ENCODE results near the gene MCL1. TPM values are rescaled to one million over a fixed set of nuclear protein-coding genes. Genes with fewer than 3 reads are reported as not detected.

MCL1 gene
- polyA plus RNA-seq, 2 of the 4 experiments (the other 2 are of a cell fraction): 80.0 to 202 TPM

GRCh38 chr1:150620919-150621318 is 41.5 kb upstream of the MCL1 start:
- Histone ChIP-seq H3K4me2 (no peak overlapping the region), H3K27ac (peak overlapping the region; percentile 24 to 50; a peak in 4 of 6 replicates), H3K4me1 (peaks cover 16% of the 10 kb centered on the region), H3K9me3 (no peaks in the 10 kb centered on the region), H3K4me3 (no peak overlapping the region)
- WGBS (ENCODE audit: missing lambda C conversion rate): 98% methylated on average over 2 of the region's 2 CpGs
- DNase-seq (ENCODE audit: low read depth in 1 of 2, low spot score in 1 of 2) (no peak), FAIRE-seq (no peak), ATAC-seq (no peak)
- ChIA-PET CTCF (interaction anchor here (0.6 to 15.3 kb wide), 15 partner anchors 9 to 374 kb away, joined by 3 to 210 read pairs (median 6); partner anchors contain the start of genes ENSA and MCL1), POLR2A (interaction anchor here (0.7 to 3.7 kb wide), 5 partner anchors 9 to 59 kb away, joined by 3 to 43 read pairs (median 8); partner anchors contain the start of genes ENSA and MCL1)
- TF ChIP-seq ZSCAN20 (CRISPR knock-in tag; IDR thresholded peaks at IDR 0.05) (no peak), PHF8 (IDR thresholded peaks at IDR 0.05; ENCODE audit: borderline replicate concordance, low read depth) (no peak), REST (IDR thresholded peaks at IDR 0.05) (no peak), USF2 (IDR thresholded peaks at IDR 0.05) (no peak), RFX5 (IDR thresholded peaks at IDR 0.05) (no peak), FOSL2 (IDR thresholded peaks at IDR 0.05) (no peak), FOSL2 (CRISPR knock-in tag; IDR thresholded peaks at IDR 0.05) (no peak), EP300 (IDR thresholded peaks at IDR 0.05) (no peak), FOSB (CRISPR knock-in tag; IDR thresholded peaks at IDR 0.05) (no peak)

- H3K27ac ChIP-seq: peak overlapping the region; percentile 24 to 50
- 35% methylated on average over 4 of the region's 4 CpGs for WGBS (ENCODE audit: missing lambda C conversion rate)
- peaks cover 23% of the 10 kb centered on the region for H3K4me1 ChIP-seq
- ATAC-seq: peak; percentile 84 to 89
- CTCF ChIA-PET: interaction anchor here (0.9 to 15.3 kb wide), 16 partner anchors 8 to 376 kb away, joined by 3 to 210 read pairs (median 6); partner anchors contain the start of genes ENSA and MCL1
- peak; percentile 51 to 79 for DNase-seq (ENCODE audit: low read depth in 1 of 2, low spot score in 1 of 2)
- H3K9me3 ChIP-seq: no peaks in the 10 kb centered on the region
- FAIRE-seq: no peak
- H3K4me2 ChIP-seq: peak overlapping the region; percentile 49
- no peak overlapping the region for H3K4me3 ChIP-seq
- POLR2A ChIA-PET: interaction anchor here (1.1 to 3.7 kb wide), 3 partner anchors 16 to 58 kb away, joined by 3 to 43 read pairs (median 8); partner anchors contain the start of gene MCL1
- no peak for TF ChIP-seq POLR2AphosphoS2 (conservative IDR thresholded peaks at IDR 0.05; ENCODE audit: low read length)
- TF ChIP-seq GATA3 (IDR thresholded peaks at IDR 0.05; ENCODE audit: borderline replicate concordance): no peak
- TF ChIP-seq RAD21 (conservative IDR thresholded peaks at IDR 0.05 in 1 of 2, IDR thresholded peaks at IDR 0.05 in 1 of 2): peak; percentile 49 to 56
- TF ChIP-seq MAX (IDR thresholded peaks at IDR 0.05): no peak
- no peak for TF ChIP-seq REST (IDR thresholded peaks at IDR 0.05)
- no peak for TF ChIP-seq BHLHE40 (IDR thresholded peaks at IDR 0.05; ENCODE audit: low read depth, low read length)
- TF ChIP-seq HDAC2 (IDR thresholded peaks at IDR 0.05): no peak
- no peak for TF ChIP-seq MYC (IDR thresholded peaks at IDR 0.05; ENCODE audit: borderline replicate concordance, low read length)
- no peak for TF ChIP-seq HES2 (IDR thresholded peaks at IDR 0.05)
- TF ChIP-seq POLR2A (IDR thresholded peaks at IDR 0.05; ENCODE audit: low read length): no peak
- no peak for TF ChIP-seq ZNF302 (CRISPR knock-in tag; IDR thresholded peaks at IDR 0.05)
- no peak for TF ChIP-seq JUNB (IDR thresholded peaks at IDR 0.05)
- no peak for TF ChIP-seq RARB (CRISPR knock-in tag; IDR thresholded peaks at IDR 0.05)
- no peak for TF ChIP-seq HOXA7 (CRISPR knock-in tag; IDR thresholded peaks at IDR 0.05)
- no peak for TF ChIP-seq KDM1A (IDR thresholded peaks at IDR 0.05; ENCODE audit: low read depth)
- TF ChIP-seq FOXS1 (CRISPR knock-in tag; IDR thresholded peaks at IDR 0.05): no peak
- no peak for TF ChIP-seq HOXB13 (CRISPR knock-in tag; IDR thresholded peaks at IDR 0.05; ENCODE audit: low read depth)
- no peak for TF ChIP-seq CEBPB (IDR thresholded peaks at IDR 0.05)
- peak; percentile 61 for TF ChIP-seq SMC3 (IDR thresholded peaks at IDR 0.05)
- no peak for TF ChIP-seq RCOR1 (IDR thresholded peaks at IDR 0.05; ENCODE audit: low read depth, low read length)
- no peak for TF ChIP-seq ESRRA (IDR thresholded peaks at IDR 0.05; ENCODE audit: borderline replicate concordance, low read length)
Measured at GRCh38 chr1:150619576-150620509, 40.4 kb upstream of the MCL1 start.

Measured in A549 (cell line).